Subcutaneous abdominal adipose tissue (tissue), 5 donors: Measurements from ENCODE around the gene GDF15.
"Not testable (repeated sequence)": the region's sequence is repeated elsewhere in the genome, so short reads cannot be mapped to it uniquely, and the experiment has no call there.

ENCODE experiments used
- H3K27ac ChIP-seq: one replicate; pipeline ENCODE4 v1.7.0; 2013; ENCODE audit warnings: low read depth, mild to moderate bottlenecking, inconsistent platforms, low read length, moderate library complexity
- H3K27me3 ChIP-seq, 5 donors: one replicate each; pipeline ENCODE4 v1.7.0; 2013; ENCODE audit warnings: low read length in 5 of 5, inconsistent platforms in 1 of 5; ENCODE audit not compliant: control insufficient read depth in 5 of 5, insufficient read depth in 4 of 5
- H3K36me3 ChIP-seq, 5 donors: one replicate each; pipeline ENCODE4 v1.7.0; 2013; ENCODE audit warnings: low read length in 5 of 5; ENCODE audit not compliant: control insufficient read depth in 5 of 5, insufficient read depth in 5 of 5
- H3K4me1 ChIP-seq, 5 donors: one replicate each; pipeline ENCODE4 v1.7.0; 2013; ENCODE audit warnings: low read length in 5 of 5, mild to moderate bottlenecking in 3 of 5, moderate library complexity in 1 of 5; ENCODE audit not compliant: control insufficient read depth in 5 of 5, insufficient read depth in 5 of 5
- H3K4me3 ChIP-seq, 5 donors: one replicate each; pipeline ENCODE4 v1.7.0; 2013; ENCODE audit warnings: low read length in 5 of 5, low read depth in 1 of 5
- H3K9ac ChIP-seq, 5 donors: one replicate each; pipeline ENCODE4 v1.7.0; 2013; ENCODE audit warnings: low read length in 5 of 5, mild to moderate bottlenecking in 4 of 5, moderate library complexity in 3 of 5
- H3K9me3 ChIP-seq, 5 donors: one replicate each; pipeline ENCODE4 v1.7.0; 2013; ENCODE audit warnings: low read length in 5 of 5; ENCODE audit not compliant: control insufficient read depth in 5 of 5
- donor health status: healthy.
- donor health status: healthy.
- donor health status: healthy.
- donor health status: healthy.
- donor health status: healthy.

The GDF15 gene

DNA sequence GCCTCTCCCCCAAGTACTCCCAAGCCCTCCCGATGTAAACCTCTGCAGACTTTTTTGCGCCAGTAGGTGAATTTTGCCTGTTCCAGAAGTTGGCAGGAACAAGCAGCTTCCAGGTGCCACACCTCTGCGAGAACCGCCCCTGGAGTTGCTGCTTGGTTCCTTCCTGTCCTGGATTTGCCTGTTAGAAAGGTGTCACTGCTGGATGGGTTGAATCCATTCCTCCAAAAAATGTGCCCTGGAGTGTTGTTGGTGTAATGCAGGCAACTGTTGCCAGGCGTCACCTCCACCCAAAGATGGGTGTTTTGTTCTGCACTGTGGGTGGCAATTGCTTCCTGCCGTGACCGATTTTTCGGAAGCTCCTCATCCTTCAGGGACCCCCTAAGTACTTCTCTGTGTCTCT is 39.9 kb upstream of the GDF15 start:
- Histone ChIP-seq H3K9ac (no peak overlapping the region), H3K27ac (no peak overlapping the region), H3K4me3 (no peak overlapping the region), H3K4me1 (peaks cover 0 to 15% (median 7%) of the 10 kb centered on the region in 5 donors), H3K36me3 (peaks cover 0 to 20% (median 0%) of the 10 kb centered on the region in 5 donors), H3K9me3 (no peaks in the 10 kb centered on the region), H3K27me3 (no peaks in the 10 kb centered on the region)

DNA sequence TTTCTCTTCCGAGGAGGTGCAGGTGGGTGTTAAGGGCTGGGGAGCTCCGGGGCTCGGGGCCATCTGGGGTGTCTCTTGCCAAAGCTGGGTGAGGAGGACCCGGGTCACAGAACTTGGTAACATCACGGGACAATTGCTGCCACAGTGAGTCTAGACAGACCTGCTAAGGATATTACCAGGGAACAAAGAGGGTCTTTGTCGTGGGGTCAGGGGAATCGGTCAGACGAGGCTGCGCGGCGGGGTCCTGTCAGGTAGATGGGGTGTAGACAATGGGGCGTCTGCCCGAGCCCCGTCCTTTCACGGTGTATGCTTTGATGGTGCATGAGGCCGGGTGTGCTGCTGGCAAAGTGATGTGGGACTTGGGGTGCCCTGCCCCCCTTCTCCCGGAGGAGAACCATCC is 37.8 kb upstream of the GDF15 start:
- H3K36me3 ChIP-seq, result peaks cover 0 to 16% (median 1%) of the 10 kb centered on the region in 5 donors
- peaks cover 0 to 8% (median 0%) of the 10 kb centered on the region in 5 donors for H3K4me1 ChIP-seq
- no peak overlapping the region for H3K4me3 ChIP-seq
- H3K9ac ChIP-seq, result no peak overlapping the region
- H3K9me3 ChIP-seq, result no peaks in the 10 kb centered on the region
- no peak overlapping the region for H3K27ac ChIP-seq
- H3K27me3 ChIP-seq, result no peaks in the 10 kb centered on the region

DNA sequence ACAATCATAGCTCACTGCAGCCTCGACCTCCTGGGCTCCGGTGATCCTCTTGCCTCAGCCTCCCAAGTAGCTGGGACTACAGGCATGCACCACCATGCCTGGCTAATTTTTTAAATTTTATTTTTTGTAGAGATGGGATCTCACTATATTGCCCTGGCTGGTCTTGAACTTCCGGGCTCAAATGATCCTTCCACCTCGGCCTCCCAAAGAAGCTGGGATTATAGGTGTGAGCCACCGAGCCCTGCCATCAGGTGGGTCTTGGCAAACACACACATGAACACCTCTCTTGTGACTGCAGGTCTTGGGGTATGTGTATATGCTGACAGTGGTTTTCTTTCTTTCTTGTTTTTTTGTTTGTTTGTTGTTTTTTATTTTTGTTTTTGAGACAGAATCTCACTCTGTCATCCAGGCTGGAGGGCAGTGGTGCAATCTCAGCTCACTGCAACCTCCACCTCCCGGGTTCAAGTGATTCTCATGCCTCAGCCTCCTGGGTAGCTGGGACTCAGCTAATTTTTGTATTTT is 37.1 kb upstream of the GDF15 start:
- H3K9me3 ChIP-seq, H3K27ac ChIP-seq, H3K4me3 ChIP-seq, H3K9ac ChIP-seq, H3K27me3 ChIP-seq, H3K4me1 ChIP-seq: not testable (repeated sequence)
- peaks cover 0 to 19% (median 2%) of the 10 kb centered on the region in 5 donors for H3K36me3 ChIP-seq

DNA sequence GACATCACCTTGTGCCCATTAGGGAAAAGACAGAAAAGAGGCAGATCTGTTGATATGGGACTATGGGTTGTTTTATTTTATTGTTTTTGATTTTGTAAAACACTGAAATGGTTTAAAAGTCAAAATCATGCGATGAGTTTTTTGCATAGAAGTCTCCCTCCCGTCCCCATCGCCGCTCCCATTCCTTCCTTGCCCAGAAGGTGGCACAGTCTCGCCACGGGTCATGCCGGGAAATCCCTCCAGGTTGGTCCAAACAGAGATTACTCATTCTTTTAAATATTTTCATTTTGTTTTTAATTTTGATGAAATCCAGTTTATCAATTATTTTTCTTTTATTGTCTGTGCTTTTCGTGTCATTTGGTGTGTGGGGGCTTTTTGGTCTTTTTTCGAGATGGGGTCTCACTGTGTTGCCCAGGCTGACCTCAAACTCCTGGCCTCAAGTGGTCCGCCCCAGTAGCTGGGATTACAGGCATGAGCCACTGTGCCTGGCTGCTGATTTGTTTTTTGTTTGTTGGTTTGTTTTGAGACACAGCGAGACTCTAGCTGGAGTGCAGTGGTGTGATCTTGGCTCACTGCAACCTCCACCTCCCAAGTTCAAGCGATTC is 36.3 kb upstream of the GDF15 start:
- H3K4me3 ChIP-seq, result no peak overlapping the region
- H3K9ac ChIP-seq, result no peak overlapping the region
- H3K9me3 ChIP-seq, result no peaks in the 10 kb centered on the region
- no peak overlapping the region for H3K27ac ChIP-seq
- H3K4me1 ChIP-seq, result peaks cover 0 to under 1% (median 0%) of the 10 kb centered on the region in 5 donors
- no peaks in the 10 kb centered on the region for H3K27me3 ChIP-seq
- H3K36me3 ChIP-seq, result peaks cover 0 to 19% (median 2%) of the 10 kb centered on the region in 5 donors

DNA sequence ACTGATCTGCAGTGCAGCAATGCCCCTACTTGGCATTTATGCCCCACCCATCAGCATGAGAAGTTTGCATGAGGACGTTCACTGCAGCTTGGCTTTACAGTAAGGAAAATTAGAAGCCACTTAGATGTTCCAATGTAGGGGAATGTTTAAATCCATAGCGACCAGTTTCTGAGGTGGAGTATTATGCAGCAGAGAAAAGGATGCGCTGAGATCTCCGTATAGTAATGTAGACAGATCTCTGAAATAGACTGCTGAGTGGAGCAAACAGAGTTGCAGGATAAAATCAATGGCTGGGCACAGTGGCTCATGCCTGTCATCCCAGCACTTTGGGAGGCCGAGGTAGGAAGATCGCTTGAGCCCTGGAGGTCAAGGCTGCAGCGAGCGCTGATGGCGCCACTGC is 35.5 kb upstream of the GDF15 start:
- H3K36me3 ChIP-seq, result peaks cover 0 to 20% (median 3%) of the 10 kb centered on the region in 5 donors
- no peak overlapping the region for H3K27ac ChIP-seq
- no peak overlapping the region for H3K4me3 ChIP-seq
- no peaks in the 10 kb centered on the region for H3K27me3 ChIP-seq
- H3K9me3 ChIP-seq, result no peaks in the 10 kb centered on the region
- no peaks in the 10 kb centered on the region for H3K4me1 ChIP-seq
- H3K9ac ChIP-seq, result no peak overlapping the region

DNA sequence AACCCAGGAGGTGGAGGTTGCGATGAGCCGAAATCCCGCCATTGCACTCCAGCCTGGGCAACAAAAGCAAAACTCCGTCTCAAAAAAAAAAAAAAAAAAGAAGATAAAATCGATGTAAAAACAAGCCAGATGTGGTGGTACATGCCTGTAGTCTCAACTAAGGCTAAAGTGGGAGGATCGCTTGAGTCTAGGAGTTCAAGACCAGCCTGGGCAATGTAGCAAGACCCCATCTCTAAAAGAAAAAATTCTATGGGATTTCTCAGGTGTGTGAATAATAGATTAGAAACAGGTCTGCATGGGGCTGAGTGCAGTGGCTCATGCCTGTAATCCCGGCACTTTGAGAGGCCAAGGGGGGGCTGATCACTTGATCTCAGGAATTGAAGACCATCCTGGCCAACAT is 34.4 kb upstream of the GDF15 start:
- H3K27ac ChIP-seq, result no peak overlapping the region
- no peak overlapping the region for H3K4me3 ChIP-seq
- H3K27me3 ChIP-seq, result no peaks in the 10 kb centered on the region
- no peaks in the 10 kb centered on the region for H3K4me1 ChIP-seq
- no peak overlapping the region for H3K9ac ChIP-seq
- H3K9me3 ChIP-seq, result no peaks in the 10 kb centered on the region
- peaks cover 0 to 23% (median 11%) of the 10 kb centered on the region in 5 donors for H3K36me3 ChIP-seq

DNA sequence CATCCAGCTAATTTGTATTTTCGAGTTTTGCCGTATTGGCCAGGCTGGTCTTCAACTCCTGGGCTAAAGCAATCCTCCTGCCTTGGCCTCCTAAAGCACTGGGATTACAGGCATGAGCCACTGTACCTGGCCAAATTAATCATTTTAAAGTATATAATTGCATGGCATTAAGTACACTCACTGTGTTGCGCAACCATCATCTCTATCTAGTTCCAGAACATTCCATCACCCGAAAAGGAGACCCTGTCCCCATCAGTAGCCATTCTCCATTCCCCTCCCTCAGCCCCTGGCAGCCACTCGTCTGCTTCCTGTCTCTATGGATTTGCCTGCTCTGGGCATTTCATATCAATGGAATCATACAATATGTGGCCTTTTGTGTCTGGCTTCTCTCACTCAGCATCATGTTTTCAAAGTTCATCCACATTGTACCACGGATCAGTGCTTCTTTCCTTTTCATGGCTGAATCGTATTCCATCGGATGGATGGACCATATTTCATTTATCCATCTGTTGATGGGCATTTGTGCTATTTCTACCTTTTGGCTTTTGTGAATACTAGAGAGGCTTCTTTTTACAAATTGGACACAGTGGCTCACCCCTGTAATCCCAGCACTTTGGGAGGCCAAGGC is 32.5 kb upstream of the GDF15 start:
- no peak overlapping the region for H3K9ac ChIP-seq
- H3K36me3 ChIP-seq, result peaks cover 0 to 41% (median 25%) of the 10 kb centered on the region in 5 donors
- H3K4me3 ChIP-seq, result no peak overlapping the region
- no peaks in the 10 kb centered on the region for H3K27me3 ChIP-seq
- H3K9me3 ChIP-seq, result peaks cover 3 to 8% (median 8%) of the 10 kb centered on the region in 5 donors
- no peaks in the 10 kb centered on the region for H3K4me1 ChIP-seq
- no peak overlapping the region for H3K27ac ChIP-seq

DNA sequence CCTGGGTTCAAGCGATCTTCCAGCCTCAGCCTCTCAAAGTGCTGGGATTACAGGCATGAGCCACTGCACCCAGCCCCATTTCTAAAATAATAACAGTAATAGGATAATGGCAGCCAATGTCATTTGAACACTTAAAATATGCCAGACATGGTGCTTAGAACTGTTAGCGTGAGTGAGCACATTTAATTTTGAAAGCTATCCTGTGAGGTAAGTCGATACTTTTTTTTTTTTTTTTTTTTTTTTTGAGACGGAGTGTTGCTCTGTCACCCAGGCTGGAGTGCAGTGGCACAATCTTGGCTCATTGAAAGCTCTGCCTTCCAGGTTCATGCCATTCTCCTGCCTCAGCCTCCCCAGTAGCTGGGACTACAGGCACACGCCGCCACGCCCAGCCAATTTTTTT is 31.2 kb upstream of the GDF15 start:
- not testable (repeated sequence) for H3K9me3 ChIP-seq, H3K27ac ChIP-seq, H3K9ac ChIP-seq, H3K4me1 ChIP-seq, H3K4me3 ChIP-seq, H3K27me3 ChIP-seq
- peaks cover 0 to 53% (median 33%) of the 10 kb centered on the region in 5 donors for H3K36me3 ChIP-seq

DNA sequence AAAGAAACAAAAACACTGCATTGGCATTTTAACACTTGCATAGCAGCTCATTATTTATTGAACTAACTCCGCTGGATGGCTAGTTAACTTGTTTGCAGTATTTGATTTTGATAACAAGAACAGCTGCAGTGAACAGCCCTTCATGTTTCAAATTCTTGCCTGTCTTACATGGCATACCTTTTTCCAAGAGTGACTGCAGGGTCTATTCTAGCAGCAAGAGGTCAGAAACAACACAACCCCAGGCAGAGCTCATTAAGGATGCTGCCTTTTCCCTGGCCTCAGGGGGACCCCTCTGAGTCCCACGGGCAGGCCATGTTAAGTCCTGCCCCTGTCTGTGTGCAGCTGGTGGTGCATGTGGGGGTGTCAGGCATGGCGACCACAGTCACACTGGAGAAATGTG is 28.9 kb upstream of the GDF15 start:
- Histone ChIP-seq H3K27ac (no peak overlapping the region), H3K27me3 (no peaks in the 10 kb centered on the region), H3K9ac (no peak overlapping the region), H3K9me3 (peaks cover 3 to 8% (median 8%) of the 10 kb centered on the region in 5 donors), H3K4me1 (no peaks in the 10 kb centered on the region), H3K36me3 (peaks cover 4 to 60% (median 32%) of the 10 kb centered on the region in 5 donors), H3K4me3 (no peak overlapping the region)

DNA sequence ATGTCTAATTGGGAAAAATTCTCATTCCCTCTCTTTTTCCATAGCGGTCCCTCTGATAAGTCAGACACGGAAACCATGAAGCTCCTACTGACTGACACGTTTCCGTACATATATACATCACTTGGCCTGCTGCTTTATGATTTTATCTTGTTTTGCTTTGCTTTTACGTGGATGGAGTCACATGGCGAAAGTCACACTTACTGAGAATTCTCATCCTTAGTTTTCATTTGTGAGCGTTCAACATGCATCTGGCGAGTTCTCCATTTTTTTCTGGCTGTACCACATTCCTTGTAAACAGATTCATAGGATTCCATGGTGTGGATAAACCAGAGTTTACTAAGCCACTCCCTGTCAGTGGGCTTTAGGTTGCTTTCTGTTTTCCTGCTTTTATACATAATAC is 24.3 kb upstream of the GDF15 start:
- H3K36me3 ChIP-seq, result peaks cover 4 to 53% (median 32%) of the 10 kb centered on the region in 5 donors
- H3K9ac ChIP-seq, result no peak overlapping the region
- peaks cover 3 to 8% (median 8%) of the 10 kb centered on the region in 5 donors for H3K9me3 ChIP-seq
- no peaks in the 10 kb centered on the region for H3K27me3 ChIP-seq
- H3K27ac ChIP-seq, result no peak overlapping the region
- peaks cover 0 to 30% (median 18%) of the 10 kb centered on the region in 5 donors for H3K4me1 ChIP-seq
- no peak overlapping the region for H3K4me3 ChIP-seq
